Endothelial cell of umbilical vein (primary cell): Measurements from ENCODE around the gene IGFBP1. TPM values are rescaled to one million over a fixed set of nuclear protein-coding genes. Genes with fewer than 3 reads are reported as not detected.
A peak's percentile ranks its signal among the peaks of the same experiment; 100 is the strongest.

ENCODE experiments used
- BruUV-seq: library from RNA; stranded (reverse); fragments of 400-500 nt; replicated peaks from 2 replicates; lab custom pipeline; 2021; lab: Mats Ljungman, UMichigan
- CTCF ChIA-PET: fragments of 300-600, 350-600 bp; sonication (Branson Sonifier 250); formaldehyde crosslinking; loops from one replicate; lab custom pipeline; 2021; ENCODE audit warnings: antibody characterized with exemption, inconsistent platforms; lab: Charles Lee
- POLR2A ChIA-PET: fragments of 300-600, 350-600 bp; sonication (Branson Sonifier 250); formaldehyde crosslinking; loops from one replicate; lab custom pipeline; 2021; ENCODE audit warnings: antibody characterized with exemption, inconsistent platforms; lab: Charles Lee
- DNase-seq: peaks from one replicate; pipeline ENCODE4 v3.0.0-alpha.2; 2011; ENCODE audit warnings: low read depth, low spot score
- FAIRE-seq: peaks from 2 replicates; lab custom pipeline; 2011; peaks lifted over from hg19 to GRCh38; lab: Jason Lieb, UNC
- H2AFZ ChIP-seq: 2 replicates; pipeline ENCODE4 v1.6.0; 2012; ENCODE audit warnings: low read depth, low read length, control low read depth, inconsistent platforms
- H3K27ac ChIP-seq: 2 replicates; pipeline ENCODE4 v1.5.1; 2011; ENCODE audit warnings: low read depth, mild to moderate bottlenecking, control low read depth, low read length, moderate library complexity; ENCODE audit not compliant: insufficient read depth
- H3K27me3 ChIP-seq, 2 experiments: 2 replicates each; pipeline versions ENCODE4 v1.6.0 to v1.6.1; 2011; ENCODE audit warnings: low read length in 2 of 2, mixed read lengths in 1 of 2; ENCODE audit not compliant: control insufficient read depth in 2 of 2, insufficient read depth in 2 of 2
- H3K36me3 ChIP-seq, 2 experiments: 2 replicates in 1 of 2; 3 replicates in 1 of 2; pipeline ENCODE4 v1.5.1; 2011; ENCODE audit warnings: low read length in 2 of 2, mild to moderate bottlenecking in 1 of 2, moderate library complexity in 1 of 2; ENCODE audit not compliant: control insufficient read depth in 2 of 2, insufficient read depth in 2 of 2; ENCODE audit errors: extremely low read depth in 1 of 2
- H3K4me1 ChIP-seq: 3 replicates; pipeline ENCODE4 v1.5.1; 2011; ENCODE audit warnings: mild to moderate bottlenecking, low read length; ENCODE audit not compliant: control insufficient read depth, insufficient read depth; ENCODE audit errors: extremely low read depth
- H3K4me2 ChIP-seq: 2 replicates; pipeline ENCODE4 v1.6.1; 2011; ENCODE audit warnings: low read length, control low read depth, mixed read lengths; ENCODE audit not compliant: insufficient read depth
- H3K4me3 ChIP-seq, 3 experiments: fragments of 200-600 bp in 1 of 3; sonication (generic), shearing (Covaris generic) in 1 of 3; replicated peaks in 1 of 3; 2 replicates each; pipeline ENCODE4 v1.5.1; 2011 to 2016; ENCODE audit warnings: control low read depth in 3 of 3, low read length in 3 of 3, mild to moderate bottlenecking in 2 of 3, inconsistent platforms in 1 of 3, low read depth in 1 of 3, moderate library complexity in 1 of 3; ENCODE audit not compliant: insufficient read depth in 1 of 3
- H3K79me2 ChIP-seq: 2 replicates; pipeline ENCODE4 v1.6.0; 2012; ENCODE audit warnings: low read length, inconsistent platforms; ENCODE audit not compliant: control insufficient read depth, insufficient read depth
- H3K9ac ChIP-seq: replicated peaks from 2 replicates; pipeline ENCODE3; 2011; ENCODE audit warnings: low read length, control low read depth; ENCODE audit not compliant: insufficient read depth; ENCODE audit errors: extremely low read depth
- H3K9me1 ChIP-seq: replicated peaks from 3 replicates; pipeline ENCODE4 v1.6.0; 2011; ENCODE audit warnings: mild to moderate bottlenecking, low read length; ENCODE audit not compliant: control insufficient read depth, insufficient read depth; ENCODE audit errors: extremely low read depth
- H3K9me3 ChIP-seq: replicated peaks from 2 replicates; pipeline ENCODE4 v1.5.1; 2012; ENCODE audit warnings: low read length, inconsistent platforms; ENCODE audit not compliant: control insufficient read depth, insufficient read depth
- H4K20me1 ChIP-seq: replicated peaks from 2 replicates; pipeline ENCODE3; 2011; ENCODE audit warnings: mild to moderate bottlenecking, low read length; ENCODE audit not compliant: control insufficient read depth, insufficient read depth; ENCODE audit errors: extremely low read depth
- EZH2 ChIP-seq: IDR thresholded peaks from 2 replicates; pipeline ENCODE4 v1.6.1; 2012; ENCODE audit warnings: borderline replicate concordance, low read depth, mild to moderate bottlenecking, moderate library complexity, low read length, inconsistent platforms; ENCODE audit not compliant: severe bottlenecking
- FOS ChIP-seq: IDR thresholded peaks from 2 replicates; pipeline ENCODE4 v1.6.1; 2011; ENCODE audit warnings: mild to moderate bottlenecking, low read length, moderate library complexity, borderline replicate concordance; ENCODE audit not compliant: insufficient read depth
- GATA2 ChIP-seq: IDR thresholded peaks from 2 replicates; pipeline ENCODE4 v1.7.0; 2011; ENCODE audit warnings: low read depth, mild to moderate bottlenecking, moderate library complexity, mixed read lengths, low read length; ENCODE audit not compliant: insufficient read length, insufficient read depth
- JUN ChIP-seq: IDR thresholded peaks from 2 replicates; pipeline ENCODE4 v1.6.1; 2011; ENCODE audit warnings: borderline replicate concordance, low read depth; ENCODE audit not compliant: insufficient read length, insufficient read depth
- MAX ChIP-seq: IDR thresholded peaks from 2 replicates; pipeline ENCODE4 v1.6.1; 2011; ENCODE audit not compliant: insufficient read depth, insufficient read length
- MYC ChIP-seq: IDR thresholded peaks from one replicate; pipeline ENCODE4 v1.6.1; 2011; ENCODE audit warnings: mild to moderate bottlenecking, low read depth, low read length
- POLR2A ChIP-seq: IDR thresholded peaks from 2 replicates; pipeline ENCODE4 v1.6.1; 2012; ENCODE audit warnings: low read depth, mild to moderate bottlenecking, control low read depth, low read length
- POLR2AphosphoS5 ChIP-seq: IDR thresholded peaks from 2 replicates; pipeline ENCODE4 v1.6.1; 2012; ENCODE audit warnings: low read depth, mild to moderate bottlenecking, control low read depth, low read length, moderate library complexity; ENCODE audit not compliant: insufficient read depth
- dilution Hi-C: fragments of 300-500 bp; cut with MboI; formaldehyde crosslinking; loops from one replicate; pipeline ENCODE4 v1.15.0; 2019; ENCODE audit warnings: low sequenced_read_pairs; ENCODE audit not compliant: extremely low pct_ligation_motif_present
- intact Hi-C: fragments of 100-400 bp; cut with micrococcal nuclease; formaldehyde crosslinking; loops from one replicate; pipeline ENCODE4 v1.10.0; 2022
- polyA plus RNA-seq, 4 experiments: library from polyadenylated mRNA; depleted of rRNA in 3 of 4; stranded (reverse) in 3 of 4; unstranded in 1 of 4; fragments of >200 nt; gene quantifications; 2 replicates each; pipeline versions ENCODE4 v1.2.1 to v1.2.3, GENCODE V29; 2011 to 2012; ENCODE audit warnings: missing spikeins in 1 of 4
- total RNA-seq: library from RNA; stranded (reverse); gene quantifications from 2 replicates; pipeline ENCODE4 v1.2.3, GENCODE V29; 2021
- TF ChIP-seq, protein P1 (sequence below), 2 donors: IDR thresholded peaks; 1 replicate in 1 of 2; 2 replicates in 1 of 2; pipeline ENCODE4 v1.5.1; 2011; ENCODE audit warnings: low read length in 2 of 2, mild to moderate bottlenecking in 2 of 2, moderate library complexity in 2 of 2, control low read depth in 1 of 2, inconsistent platforms in 1 of 2, low read depth in 1 of 2; ENCODE audit not compliant: insufficient read depth in 1 of 2; ENCODE audit errors: extremely low read depth in 1 of 2

The IGFBP1 gene
- total and polyA plus RNA-seq, 2 donors (not counting 3 experiments of a cell fraction or from before 2014, with no cell fraction given) = 0.57 to 4.0 TPM

DNA sequence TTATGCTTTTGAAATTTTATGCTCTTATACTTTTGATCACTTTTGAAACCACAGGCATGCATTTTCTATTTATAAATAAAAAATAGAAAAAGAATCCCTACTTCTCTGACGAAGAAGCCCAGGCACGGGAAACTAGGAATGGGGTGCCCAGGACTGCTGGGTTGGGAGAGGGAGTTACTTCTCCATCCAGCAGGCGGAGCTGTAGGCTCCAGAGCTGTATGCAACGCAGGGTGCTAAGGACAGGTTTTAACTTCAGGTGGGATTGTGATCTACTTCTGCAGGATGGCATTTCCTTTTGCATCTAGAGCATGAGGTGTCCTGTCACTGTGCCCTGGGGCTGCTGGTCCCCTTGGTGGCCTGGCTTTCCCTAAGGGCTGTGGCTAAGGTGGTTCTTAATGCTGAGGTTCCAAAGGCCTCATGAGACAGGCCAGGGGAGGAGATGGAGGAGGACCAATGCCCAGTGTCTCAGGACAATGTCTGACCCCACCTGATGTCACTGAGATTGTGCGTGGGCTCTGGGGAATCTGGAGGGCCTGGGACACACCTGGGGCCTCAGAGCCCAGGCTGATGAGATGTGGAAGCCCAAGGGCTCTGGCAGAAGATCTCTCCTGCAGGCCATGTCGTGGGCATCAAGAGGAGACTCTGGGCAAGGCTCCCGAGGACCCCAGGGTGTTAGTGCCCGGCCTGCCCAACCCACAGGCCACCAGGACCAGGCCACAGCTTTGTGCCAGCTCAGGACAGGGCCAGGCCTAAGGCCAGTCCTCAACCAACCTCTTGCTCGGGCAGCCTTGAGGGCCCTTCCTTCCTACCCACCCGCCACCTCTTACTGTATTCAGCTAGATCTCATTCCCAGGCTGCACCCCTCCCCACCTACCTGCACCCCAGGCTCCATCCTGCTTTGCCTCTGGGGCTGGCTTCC is 15.9 kb upstream of the IGFBP1 start:
- H4K20me1 ChIP-seq = no peaks in the 10 kb centered on the region
- DNase-seq (no peak), FAIRE-seq (no peak)
- H3K4me2 ChIP-seq = no peak overlapping the region
- dilution Hi-C loops (no loop called here), intact Hi-C loops (loop anchor here (1.0 kb wide), 1 partner anchor 480 kb away; no protein-coding TSS in a partner anchor)
- no peaks in the 10 kb centered on the region for H3K9me3 ChIP-seq
- peaks cover 15% of the 10 kb centered on the region for H3K4me1 ChIP-seq
- no peaks in the 10 kb centered on the region for H3K36me3 ChIP-seq
- no peaks in the 10 kb centered on the region for H3K27me3 ChIP-seq
- TF ChIP-seq JUN = no peak
- TF ChIP-seq POLR2AphosphoS5 = no peak
- no peak for TF ChIP-seq GATA2
- TF ChIP-seq POLR2A = no peak
- no peak for TF ChIP-seq MAX
- no peak for TF ChIP-seq FOS
- no peak for TF ChIP-seq MYC
- TF ChIP-seq, protein P1, sequence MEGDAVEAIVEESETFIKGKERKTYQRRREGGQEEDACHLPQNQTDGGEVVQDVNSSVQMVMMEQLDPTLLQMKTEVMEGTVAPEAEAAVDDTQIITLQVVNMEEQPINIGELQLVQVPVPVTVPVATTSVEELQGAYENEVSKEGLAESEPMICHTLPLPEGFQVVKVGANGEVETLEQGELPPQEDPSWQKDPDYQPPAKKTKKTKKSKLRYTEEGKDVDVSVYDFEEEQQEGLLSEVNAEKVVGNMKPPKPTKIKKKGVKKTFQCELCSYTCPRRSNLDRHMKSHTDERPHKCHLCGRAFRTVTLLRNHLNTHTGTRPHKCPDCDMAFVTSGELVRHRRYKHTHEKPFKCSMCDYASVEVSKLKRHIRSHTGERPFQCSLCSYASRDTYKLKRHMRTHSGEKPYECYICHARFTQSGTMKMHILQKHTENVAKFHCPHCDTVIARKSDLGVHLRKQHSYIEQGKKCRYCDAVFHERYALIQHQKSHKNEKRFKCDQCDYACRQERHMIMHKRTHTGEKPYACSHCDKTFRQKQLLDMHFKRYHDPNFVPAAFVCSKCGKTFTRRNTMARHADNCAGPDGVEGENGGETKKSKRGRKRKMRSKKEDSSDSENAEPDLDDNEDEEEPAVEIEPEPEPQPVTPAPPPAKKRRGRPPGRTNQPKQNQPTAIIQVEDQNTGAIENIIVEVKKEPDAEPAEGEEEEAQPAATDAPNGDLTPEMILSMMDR (IDR thresholded peaks at IDR 0.05; ENCODE audit: extremely low read depth in 1 of 2, insufficient read depth in 1 of 2, low read depth in 1 of 2, low read length in 2 of 2) = peak; percentile 67 to 71
- no peak for TF ChIP-seq EZH2
- no TSS peak for BruUV-seq
- no peak overlapping the region for H2AFZ ChIP-seq
- no peaks in the 10 kb centered on the region for H3K79me2 ChIP-seq
- no peak overlapping the region for H3K4me3 ChIP-seq
- ChIA-PET CTCF (interaction anchor here (0.5 to 2.2 kb wide), 8 partner anchors 16 to 1307 kb away, joined by 3 to 9 read pairs (median 6); partner anchors contain the start of gene IGFBP1), POLR2A (no interaction called here)
- no peak overlapping the region for H3K27ac ChIP-seq
- no peak overlapping the region for H3K9ac ChIP-seq
- no peaks in the 10 kb centered on the region for H3K9me1 ChIP-seq
